GM19467 (cell line): ENCODE measurements around the gene KNSTRN.

Experiments used
- ATAC-seq: cut with Tn5 transposase; IDR thresholded peaks from one replicate; pipeline ENCODE4 v1.9.1; 2021; ENCODE audit warnings: mild to moderate bottlenecking, moderate library complexity; ENCODE audit not compliant: unreplicated experiment

Gene KNSTRN

GRCh38 chr15:40397688-40398412 lies 15.3 kb downstream of the KNSTRN start:
- no peak for ATAC-seq

GRCh38 chr15:40398413-40398873 lies 15.9 kb downstream of the KNSTRN start:
- peak; percentile 75 for ATAC-seq

GRCh38 chr15:40399370-40399769 lies 16.8 kb downstream of the KNSTRN start:
- ATAC-seq = no peak

GRCh38 chr15:40405501-40406381 lies 23.2 kb downstream of the KNSTRN start, which contains the start of gene IVD:
Gene IVD (plus strand): TSS chr15:40405795. CDS start chr15:40405828, 33 bp downstream.
- peak; percentile 79 for ATAC-seq

GRCh38 chr15:40407330-40407990 lies 24.9 kb downstream of the KNSTRN start:
- no peak for ATAC-seq

- no peak for ATAC-seq
Observed at GRCh38 chr15:40409366-40409765, 26.8 kb downstream of the KNSTRN start.

GRCh38 chr15:40410476-40410875 lies 28.0 kb downstream of the KNSTRN start:
- ATAC-seq = no peak

GRCh38 chr15:40412095-40412759 lies 29.7 kb downstream of the KNSTRN start:
- no peak for ATAC-seq

GRCh38 chr15:40413036-40413435 lies 30.5 kb downstream of the KNSTRN start:
- ATAC-seq = no peak

GRCh38 chr15:40414816-40415215 lies 32.3 kb downstream of the KNSTRN start:
- no peak for ATAC-seq

GRCh38 chr15:40415226-40415625 lies 32.7 kb downstream of the KNSTRN start:
- no peak for ATAC-seq

GRCh38 chr15:40416056-40416455 lies 33.5 kb downstream of the KNSTRN start:
- ATAC-seq = no peak

GRCh38 chr15:40418126-40418525 lies 35.6 kb downstream of the KNSTRN start:
- no peak for ATAC-seq

- no peak for ATAC-seq
Observed at GRCh38 chr15:40420071-40420713, 37.7 kb downstream of the KNSTRN start.

- no peak for ATAC-seq
Observed at GRCh38 chr15:40420793-40421192, 38.3 kb downstream of the KNSTRN start.

GRCh38 chr15:40421246-40422157 lies 39.0 kb downstream of the KNSTRN start:
- peak; percentile 73 for ATAC-seq

- no peak for ATAC-seq
Observed at GRCh38 chr15:40424483-40425115, 42.1 kb downstream of the KNSTRN start.

GRCh38 chr15:40425681-40426080 lies 43.2 kb downstream of the KNSTRN start:
- ATAC-seq = no peak

GRCh38 chr15:40427188-40427587 lies 44.7 kb downstream of the KNSTRN start:
- no peak for ATAC-seq
